GM18907 (cell line): Measurements from ENCODE around the gene LARGE1.

ENCODE experiments used
- ATAC-seq: cut with Tn5 transposase; IDR thresholded peaks from one replicate; pipeline ENCODE4 v1.9.1; 2021; ENCODE audit warnings: mild to moderate bottlenecking, moderate library complexity; ENCODE audit not compliant: unreplicated experiment

LARGE1 gene

GRCh38 chr22:33674357-33674756 is 245.9 kb downstream of the LARGE1 start:
- ATAC-seq = no peak

GRCh38 chr22:33669746-33670145 is 250.5 kb downstream of the LARGE1 start:
- ATAC-seq = no peak

GRCh38 chr22:33666961-33667619 is 253.2 kb downstream of the LARGE1 start:
- ATAC-seq = no peak

GRCh38 chr22:33666279-33666960 is 253.9 kb downstream of the LARGE1 start:
- no peak for ATAC-seq

- ATAC-seq = no peak
These were observed 260.8 kb downstream of the LARGE1 start for GRCh38 chr22:33659448-33659847.

GRCh38 chr22:33658775-33659174 is 261.5 kb downstream of the LARGE1 start:
- no peak for ATAC-seq

- ATAC-seq = no peak
These were observed 262.6 kb downstream of the LARGE1 start for GRCh38 chr22:33657670-33658069.

- no peak for ATAC-seq
These were observed 263.3 kb downstream of the LARGE1 start for GRCh38 chr22:33656808-33657628.

GRCh38 chr22:33654173-33654895 is 265.9 kb downstream of the LARGE1 start:
- no peak for ATAC-seq

- ATAC-seq = no peak
These were observed 266.7 kb downstream of the LARGE1 start for GRCh38 chr22:33653532-33654063.

- no peak for ATAC-seq
These were observed 267.7 kb downstream of the LARGE1 start for GRCh38 chr22:33652615-33653014.

GRCh38 chr22:33650244-33650643 is 270.0 kb downstream of the LARGE1 start:
- no peak for ATAC-seq

- ATAC-seq = no peak
These were observed 271.8 kb downstream of the LARGE1 start for GRCh38 chr22:33648478-33648877.

GRCh38 chr22:33640900-33641299 is 279.4 kb downstream of the LARGE1 start:
- no peak for ATAC-seq

GRCh38 chr22:33639588-33640254 is 280.6 kb downstream of the LARGE1 start:
- no peak for ATAC-seq

GRCh38 chr22:33635766-33636165 is 284.5 kb downstream of the LARGE1 start:
- no peak for ATAC-seq

- ATAC-seq = no peak
These were observed 288.5 kb downstream of the LARGE1 start for GRCh38 chr22:33631777-33632176.

- ATAC-seq = no peak
These were observed 294.3 kb downstream of the LARGE1 start for GRCh38 chr22:33625959-33626358.

- no peak for ATAC-seq
These were observed 300.2 kb downstream of the LARGE1 start for GRCh38 chr22:33620085-33620484.

GRCh38 chr22:33606504-33606903 is 313.8 kb downstream of the LARGE1 start:
- ATAC-seq = no peak
